ENCODE measurements around the gene C12orf57. TPM values are rescaled to one million over a fixed set of nuclear protein-coding genes. Genes with fewer than 3 reads are reported as not detected.

C12orf57 gene
- total and polyA plus RNA-seq, 2 experiments from 2014 or later, result 204 to 262 TPM

- no peak overlapping the region for H2AFZ ChIP-seq
- H3K27ac ChIP-seq (ENCODE audit: low read depth), result no peak overlapping the region
These were observed 9.1 kb downstream of the C12orf57 start for GRCh38 chr12:6952863-6953441.

More at GRCh38 chr12:6952863-6953441, 9.1 kb downstream of the C12orf57 start:
- no peaks in the 10 kb centered on the region for H3K79me2 ChIP-seq (replicated peaks; ENCODE audit: insufficient read depth)
- Mint-ChIP-seq H3K27ac (peak overlapping the region; percentile 56; the same call in 1 of the 2 replicates), H3K9me3 (no peaks in the 10 kb centered on the region), H3K36me3 (ENCODE audit: low read depth) (no peaks in the 10 kb centered on the region), H3K27me3 (ENCODE audit: insufficient read depth, low read depth, poor library complexity) (peaks cover 17% of the 10 kb centered on the region), H3K4me3 (no peak overlapping the region), H3K4me1 (peaks cover 30% of the 10 kb centered on the region)
- H3F3A ChIP-seq (replicated peaks; ENCODE audit: low read depth), result 0 out of 2 replicates have a peak, but pooled peaks cover 3% of the 10 kb centered on the region
- H4K20me1 ChIP-seq (replicated peaks; ENCODE audit: insufficient read depth), result no peaks in the 10 kb centered on the region
- H3K4me3 ChIP-seq, result no peak overlapping the region
- ATAC-seq (no peak), DNase-seq (ENCODE audit: low spot score) (no peak)
- peaks cover 13% of the 10 kb centered on the region for H3K4me1 ChIP-seq (ENCODE audit: insufficient read depth)
- H3K36me3 ChIP-seq (ENCODE audit: insufficient read depth), result no peaks in the 10 kb centered on the region
- H3K4me2 ChIP-seq, result no peak overlapping the region
- no peaks in the 10 kb centered on the region for H3K9me2 ChIP-seq (ENCODE audit: insufficient read depth)
- H3K27me3 ChIP-seq (ENCODE audit: insufficient read depth), result no peaks in the 10 kb centered on the region
- no peak for TF ChIP-seq EZH2 (IDR thresholded peaks at IDR 0.05; ENCODE audit: low read depth, unreplicated experiment)
- TF ChIP-seq, protein P1, sequence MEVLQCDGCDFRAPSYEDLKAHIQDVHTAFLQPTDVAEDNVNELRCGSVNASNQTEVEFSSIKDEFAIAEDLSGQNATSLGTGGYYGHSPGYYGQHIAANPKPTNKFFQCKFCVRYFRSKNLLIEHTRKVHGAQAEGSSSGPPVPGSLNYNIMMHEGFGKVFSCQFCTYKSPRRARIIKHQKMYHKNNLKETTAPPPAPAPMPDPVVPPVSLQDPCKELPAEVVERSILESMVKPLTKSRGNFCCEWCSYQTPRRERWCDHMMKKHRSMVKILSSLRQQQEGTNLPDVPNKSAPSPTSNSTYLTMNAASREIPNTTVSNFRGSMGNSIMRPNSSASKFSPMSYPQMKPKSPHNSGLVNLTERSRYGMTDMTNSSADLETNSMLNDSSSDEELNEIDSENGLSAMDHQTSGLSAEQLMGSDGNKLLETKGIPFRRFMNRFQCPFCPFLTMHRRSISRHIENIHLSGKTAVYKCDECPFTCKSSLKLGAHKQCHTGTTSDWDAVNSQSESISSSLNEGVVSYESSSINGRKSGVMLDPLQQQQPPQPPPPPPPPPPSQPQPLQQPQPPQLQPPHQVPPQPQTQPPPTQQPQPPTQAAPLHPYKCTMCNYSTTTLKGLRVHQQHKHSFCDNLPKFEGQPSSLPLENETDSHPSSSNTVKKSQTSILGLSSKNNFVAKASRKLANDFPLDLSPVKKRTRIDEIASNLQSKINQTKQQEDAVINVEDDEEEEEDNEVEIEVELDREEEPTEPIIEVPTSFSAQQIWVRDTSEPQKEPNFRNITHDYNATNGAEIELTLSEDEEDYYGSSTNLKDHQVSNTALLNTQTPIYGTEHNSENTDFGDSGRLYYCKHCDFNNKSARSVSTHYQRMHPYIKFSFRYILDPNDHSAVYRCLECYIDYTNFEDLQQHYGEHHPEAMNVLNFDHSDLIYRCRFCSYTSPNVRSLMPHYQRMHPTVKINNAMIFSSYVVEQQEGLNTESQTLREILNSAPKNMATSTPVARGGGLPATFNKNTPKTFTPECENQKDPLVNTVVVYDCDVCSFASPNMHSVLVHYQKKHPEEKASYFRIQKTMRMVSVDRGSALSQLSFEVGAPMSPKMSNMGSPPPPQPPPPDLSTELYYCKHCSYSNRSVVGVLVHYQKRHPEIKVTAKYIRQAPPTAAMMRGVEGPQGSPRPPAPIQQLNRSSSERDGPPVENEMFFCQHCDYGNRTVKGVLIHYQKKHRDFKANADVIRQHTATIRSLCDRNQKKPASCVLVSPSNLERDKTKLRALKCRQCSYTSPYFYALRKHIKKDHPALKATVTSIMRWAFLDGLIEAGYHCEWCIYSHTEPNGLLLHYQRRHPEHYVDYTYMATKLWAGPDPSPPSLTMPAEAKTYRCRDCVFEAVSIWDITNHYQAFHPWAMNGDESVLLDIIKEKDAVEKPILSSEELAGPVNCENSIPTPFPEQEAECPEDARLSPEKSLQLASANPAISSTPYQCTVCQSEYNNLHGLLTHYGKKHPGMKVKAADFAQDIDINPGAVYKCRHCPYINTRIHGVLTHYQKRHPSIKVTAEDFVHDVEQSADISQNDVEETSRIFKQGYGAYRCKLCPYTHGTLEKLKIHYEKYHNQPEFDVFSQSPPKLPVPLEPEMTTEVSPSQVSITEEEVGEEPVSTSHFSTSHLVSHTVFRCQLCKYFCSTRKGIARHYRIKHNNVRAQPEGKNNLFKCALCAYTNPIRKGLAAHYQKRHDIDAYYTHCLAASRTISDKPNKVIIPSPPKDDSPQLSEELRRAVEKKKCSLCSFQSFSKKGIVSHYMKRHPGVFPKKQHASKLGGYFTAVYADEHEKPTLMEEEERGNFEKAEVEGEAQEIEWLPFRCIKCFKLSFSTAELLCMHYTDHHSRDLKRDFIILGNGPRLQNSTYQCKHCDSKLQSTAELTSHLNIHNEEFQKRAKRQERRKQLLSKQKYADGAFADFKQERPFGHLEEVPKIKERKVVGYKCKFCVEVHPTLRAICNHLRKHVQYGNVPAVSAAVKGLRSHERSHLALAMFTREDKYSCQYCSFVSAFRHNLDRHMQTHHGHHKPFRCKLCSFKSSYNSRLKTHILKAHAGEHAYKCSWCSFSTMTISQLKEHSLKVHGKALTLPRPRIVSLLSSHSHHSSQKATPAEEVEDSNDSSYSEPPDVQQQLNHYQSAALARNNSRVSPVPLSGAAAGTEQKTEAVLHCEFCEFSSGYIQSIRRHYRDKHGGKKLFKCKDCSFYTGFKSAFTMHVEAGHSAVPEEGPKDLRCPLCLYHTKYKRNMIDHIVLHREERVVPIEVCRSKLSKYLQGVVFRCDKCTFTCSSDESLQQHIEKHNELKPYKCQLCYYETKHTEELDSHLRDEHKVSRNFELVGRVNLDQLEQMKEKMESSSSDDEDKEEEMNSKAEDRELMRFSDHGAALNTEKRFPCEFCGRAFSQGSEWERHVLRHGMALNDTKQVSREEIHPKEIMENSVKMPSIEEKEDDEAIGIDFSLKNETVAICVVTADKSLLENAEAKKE (CRISPR knock-in tag; IDR thresholded peaks at IDR 0.05), result no peak
- TF ChIP-seq JUNB (IDR thresholded peaks at IDR 0.05; ENCODE audit: unreplicated experiment), result no peak
